GM12872 (cell line): ENCODE measurements around the gene TSPEAR.

Experiments used
- CTCF ChIP-seq: IDR thresholded peaks from 3 replicates; pipeline ENCODE4 v1.5.1; 2011; ENCODE audit warnings: low read depth, mild to moderate bottlenecking, low read length, moderate library complexity; ENCODE audit not compliant: insufficient read depth

Gene TSPEAR

GRCh38 chr21:44618504-44618903 is 92.9 kb downstream of the TSPEAR start:
- TF ChIP-seq CTCF = 0 out of 3 replicates have a peak, but pooled peaks have one; percentile 28

- TF ChIP-seq CTCF = no peak
Measured at GRCh38 chr21:44617071-44617501, 94.3 kb downstream of the TSPEAR start.

GRCh38 chr21:44616591-44616926 is 94.8 kb downstream of the TSPEAR start:
- TF ChIP-seq CTCF = no peak

GRCh38 chr21:44615911-44616590 is 95.3 kb downstream of the TSPEAR start:
- no peak for TF ChIP-seq CTCF

- no peak for TF ChIP-seq CTCF
Measured at GRCh38 chr21:44615466-44615865, 95.9 kb downstream of the TSPEAR start.

- TF ChIP-seq CTCF = no peak
Measured at GRCh38 chr21:44614961-44615391, 96.4 kb downstream of the TSPEAR start.

- TF ChIP-seq CTCF = no peak
Measured at GRCh38 chr21:44614161-44614631, 97.2 kb downstream of the TSPEAR start.
